ENCODE data around the gene PIGP. TPM values are rescaled to one million over a fixed set of nuclear protein-coding genes. Genes with fewer than 3 reads are reported as not detected.
"Not testable (repeated sequence)": the region's sequence is repeated elsewhere in the genome, so short reads cannot be mapped to it uniquely, and the experiment has no call there.

PIGP gene
- total and polyA plus RNA-seq, 10 of the 15 experiments (the other 5 are each of a cell fraction or from before 2014, with no cell fraction given) = 17.0 to 65.0 (median 29.5) TPM

GRCh38 chr21:37034394-37034793 is 38.5 kb downstream of the PIGP start:
- CTCF ChIA-PET; POLR2A ChIA-PET; H3K27me3 ChIP-seq (replicated peaks in 1 of 2; ENCODE audit: control insufficient read depth in 2 of 2, insufficient read depth in 2 of 2, low read length in 1 of 2); SMC1A ChIA-PET (ENCODE audit: uncharacterized antibody, unreplicated experiment); H4K20me1 ChIP-seq (ENCODE audit: control insufficient read depth, insufficient read depth); H3K4me1 ChIP-seq (ENCODE audit: control insufficient read depth, insufficient read depth, low read length); H2AFZ ChIP-seq (ENCODE audit: control insufficient read depth, low read depth, low read length); intact Hi-C loops (cut with micrococcal nuclease; ENCODE audit: unreplicated experiment); H3K9ac ChIP-seq (ENCODE audit: control insufficient read depth, insufficient read depth, low read length); DNase-seq (ENCODE audit: low read depth, low spot score); H3K4me2 ChIP-seq (ENCODE audit: control insufficient read depth, insufficient read depth); RAD21 ChIA-PET (ENCODE audit: unreplicated experiment); H3K79me2 ChIP-seq (ENCODE audit: control insufficient read depth, insufficient read depth, low read length); H3K9me3 ChIP-seq (replicated peaks; ENCODE audit: control insufficient read depth, insufficient read depth, low read length); H3K4me3 ChIP-seq; H3K36me3 ChIP-seq (ENCODE audit: control insufficient read depth in 2 of 2, insufficient read depth in 2 of 2, low read length in 1 of 2); in situ Hi-C loops (cut with MboI); H3K27ac ChIP-seq (ENCODE audit: control insufficient read depth, insufficient read depth); BruUV-seq (replicated peaks); ATAC-seq; FAIRE-seq: not testable (repeated sequence)
- 47% methylated on average over 4 of the region's 4 CpGs for WGBS (ENCODE audit: insufficient coverage, insufficient replicate concordance, low lambda C conversion rate, missing lambda C conversion rate)

GRCh38 chr21:37032877-37033471 is 39.9 kb downstream of the PIGP start:
- H3K4me1 ChIP-seq (ENCODE audit: control insufficient read depth, insufficient read depth, low read length) = no peaks in the 10 kb centered on the region
- CTCF ChIA-PET = no interaction called here
- H3K27ac ChIP-seq (ENCODE audit: control insufficient read depth, insufficient read depth) = no peak overlapping the region
- no peaks in the 10 kb centered on the region for H3K27me3 ChIP-seq (replicated peaks in 1 of 2; ENCODE audit: control insufficient read depth in 2 of 2, insufficient read depth in 2 of 2, low read length in 1 of 2)
- H3K9me3 ChIP-seq (replicated peaks; ENCODE audit: control insufficient read depth, insufficient read depth, low read length) = no peaks in the 10 kb centered on the region
- H4K20me1 ChIP-seq (ENCODE audit: control insufficient read depth, insufficient read depth) = no peaks in the 10 kb centered on the region
- DNase-seq (ENCODE audit: low read depth, low spot score) = no peak
- intact Hi-C loops (cut with micrococcal nuclease; ENCODE audit: unreplicated experiment) = no loop called here
- H3K79me2 ChIP-seq (ENCODE audit: control insufficient read depth, insufficient read depth, low read length) = no peaks in the 10 kb centered on the region
- no peak for FAIRE-seq
- WGBS (ENCODE audit: insufficient coverage, insufficient replicate concordance, low lambda C conversion rate, missing lambda C conversion rate) = 82% methylated on average over 4 of the region's 4 CpGs
- RAD21 ChIA-PET (ENCODE audit: unreplicated experiment) = no interaction called here
- no peaks in the 10 kb centered on the region for H3K36me3 ChIP-seq (ENCODE audit: control insufficient read depth in 2 of 2, insufficient read depth in 2 of 2, low read length in 1 of 2)
- BruUV-seq (replicated peaks) = no TSS peak
- ATAC-seq = no peak
- POLR2A ChIA-PET = no interaction called here
- H2AFZ ChIP-seq (ENCODE audit: control insufficient read depth, low read depth, low read length) = no peak overlapping the region
- no peak for TF ChIP-seq CHD2 (IDR thresholded peaks at IDR 0.05; ENCODE audit: borderline replicate concordance, low read depth, low read length)
- H3K9ac ChIP-seq (ENCODE audit: control insufficient read depth, insufficient read depth, low read length) = no peak overlapping the region
- in situ Hi-C loops (cut with MboI) = no loop called here
- SMC1A ChIA-PET (ENCODE audit: uncharacterized antibody, unreplicated experiment) = no interaction called here
- H3K4me2 ChIP-seq (ENCODE audit: control insufficient read depth, insufficient read depth) = no peak overlapping the region
- H3K4me3 ChIP-seq = no peak overlapping the region
